HEK293T (cell line): ENCODE measurements around the gene PPP1R10.

Source experiments
- CTCF ChIA-PET: fragments of 350-600 bp; formaldehyde crosslinking; extraction: SDS; loops from one replicate; lab custom pipeline; 2021; ENCODE audit warnings: antibody characterized with exemption, inconsistent platforms; lab: Yijun Ruan, JAX
- POLR2A ChIA-PET: fragments of 350-600 bp; formaldehyde crosslinking; extraction: SDS; loops from one replicate; lab custom pipeline; 2020; ENCODE audit warnings: antibody characterized with exemption, inconsistent platforms; lab: Yijun Ruan, JAX
- DNase-seq: peaks from one replicate; pipeline ENCODE4 v3.0.0; 2012; ENCODE audit warnings: mixed read lengths; ENCODE audit errors: extremely low spot score
- ARNT ChIP-seq: fragments of 450-650 bp; IDR thresholded peaks from 2 replicates; pipeline ENCODE4 v1.6.1; 2017; ENCODE audit warnings: mild to moderate bottlenecking
- BHLHE40 ChIP-seq: fragments of 450-650 bp; IDR thresholded peaks from 2 replicates; pipeline ENCODE4 v1.6.1; 2016; ENCODE audit warnings: mild to moderate bottlenecking, moderate library complexity, borderline replicate concordance
- CTBP1 ChIP-seq: fragments of 450-650 bp; IDR thresholded peaks from 2 replicates; pipeline ENCODE4 v1.6.1; 2016; ENCODE audit warnings: borderline replicate concordance
- ELF4 ChIP-seq: fragments of 450-650 bp; IDR thresholded peaks from 2 replicates; pipeline ENCODE4 v1.6.1; 2017; ENCODE audit warnings: antibody characterized with exemption
- FOXA1 ChIP-seq: fragments of 450-650 bp; IDR thresholded peaks from 2 replicates; pipeline ENCODE4 v1.6.1; 2016; ENCODE audit warnings: mild to moderate bottlenecking
- FOXK2 ChIP-seq: fragments of 450-650 bp; IDR thresholded peaks from 2 replicates; pipeline ENCODE4 v1.6.1; 2016; ENCODE audit warnings: mild to moderate bottlenecking
- FOXM1 ChIP-seq: fragments of 450-650 bp; IDR thresholded peaks from 2 replicates; pipeline ENCODE4 v1.6.1; 2017; ENCODE audit warnings: mild to moderate bottlenecking, borderline replicate concordance
- HDGF ChIP-seq: fragments of 450-650 bp; IDR thresholded peaks from 2 replicates; pipeline ENCODE4 v1.6.1; 2017; ENCODE audit warnings: antibody characterized with exemption, borderline replicate concordance
- L3MBTL2 ChIP-seq: fragments of 450-650 bp; conservative IDR thresholded peaks from 2 replicates; pipeline ENCODE4 v1.6.1; 2016; ENCODE audit warnings: mild to moderate bottlenecking
- LEF1 ChIP-seq: fragments of 450-650 bp; IDR thresholded peaks from 2 replicates; pipeline ENCODE4 v1.6.1; 2017; ENCODE audit warnings: mild to moderate bottlenecking, borderline replicate concordance
- NFRKB ChIP-seq: fragments of 450-650 bp; IDR thresholded peaks from 2 replicates; pipeline ENCODE4 v1.6.1; 2016; ENCODE audit warnings: mild to moderate bottlenecking, moderate library complexity
- PKNOX1 ChIP-seq: fragments of 450-650 bp; IDR thresholded peaks from 2 replicates; pipeline ENCODE4 v1.6.1; 2016
- SP1 ChIP-seq: fragments of 450-650 bp; IDR thresholded peaks from 2 replicates; pipeline ENCODE4 v1.6.1; 2017
- SUZ12 ChIP-seq: fragments of 450-650 bp; IDR thresholded peaks from 2 replicates; pipeline ENCODE4 v1.6.1; 2016; ENCODE audit warnings: mild to moderate bottlenecking
- TARDBP ChIP-seq: fragments of 450-650 bp; IDR thresholded peaks from 2 replicates; pipeline ENCODE4 v1.6.1; 2016
- ZNF384 ChIP-seq: fragments of 450-650 bp; IDR thresholded peaks from 2 replicates; pipeline ENCODE4 v1.6.1; 2016

PPP1R10 gene

GRCh38 chr6:30645989-30646388, 28.9 kb upstream of the PPP1R10 start:
- TF ChIP-seq HDGF: no peak
- no peak for TF ChIP-seq PKNOX1
- no peak for TF ChIP-seq L3MBTL2
- no peak for TF ChIP-seq TARDBP
- no peak for TF ChIP-seq NFRKB
- no peak for DNase-seq
- ChIA-PET CTCF (interaction anchor here (1.1 kb wide), 1 partner anchor 33 kb away, joined by 4 read pairs; no protein-coding TSS in a partner anchor), POLR2A (interaction anchor here (0.6 to 1.6 kb wide), 3 partner anchors 28 to 55 kb away, joined by 3 read pairs; partner anchors contain the start of gene MRPS18B)

- TF ChIP-seq LEF1 (no peak), ELF4 (no peak), FOXK2 (no peak), L3MBTL2 (no peak), SP1 (no peak), CTBP1 (no peak), PKNOX1 (no peak), TARDBP (no peak), ARNT (no peak), FOXA1 (no peak), HDGF (no peak), ZNF384 (no peak)
- ChIA-PET CTCF (no interaction called here), POLR2A (interaction anchor here (1.1 to 1.6 kb wide), 2 partner anchors 30 to 32 kb away, joined by 4 to 5 read pairs; no protein-coding TSS in a partner anchor)
- no peak for DNase-seq
Observed at GRCh38 chr6:30644769-30645168, 27.7 kb upstream of the PPP1R10 start.

GRCh38 chr6:30643656-30644055, 26.6 kb upstream of the PPP1R10 start:
- CTCF ChIA-PET: no interaction called here
- no peak for DNase-seq
- TF ChIP-seq ARNT (no peak), FOXK2 (no peak), HDGF (no peak), NFRKB (no peak), SP1 (no peak), L3MBTL2 (no peak), TARDBP (no peak), CTBP1 (no peak), SUZ12 (no peak), BHLHE40 (no peak), ZNF384 (no peak), LEF1 (no peak), ELF4 (no peak)
- POLR2A ChIA-PET: interaction anchor here (0.9 to 1.6 kb wide), 4 partner anchors 26 to 30 kb away, joined by 3 to 5 read pairs (median 4); partner anchors contain the start of genes MRPS18B and PPP1R10

- TF ChIP-seq LEF1 (no peak), TARDBP (no peak)
- CTCF ChIA-PET: no interaction called here
- DNase-seq: no peak
Observed at GRCh38 chr6:30641048-30641447, 24.0 kb upstream of the PPP1R10 start.

GRCh38 chr6:30640481-30640880, 23.4 kb upstream of the PPP1R10 start:
- ChIA-PET CTCF (no interaction called here), POLR2A (interaction anchor here (1.1 kb wide), 1 partner anchor 15 kb away, joined by 4 read pairs; no protein-coding TSS in a partner anchor)
- TF ChIP-seq FOXA1 (no peak), BHLHE40 (no peak), L3MBTL2 (no peak), ELF4 (no peak), LEF1 (no peak), HDGF (no peak), NFRKB (no peak), SUZ12 (no peak), FOXM1 (no peak), ZNF384 (no peak), CTBP1 (no peak), SP1 (no peak), FOXK2 (no peak), ARNT (no peak), PKNOX1 (no peak), TARDBP (no peak)
- no peak for DNase-seq

More at GRCh38 chr6:30641048-30641447, 24.0 kb upstream of the PPP1R10 start:
- POLR2A ChIA-PET: interaction anchor here (1.1 kb wide), 1 partner anchor 16 kb away, joined by 4 read pairs; no protein-coding TSS in a partner anchor

GRCh38 chr6:30635834-30636233, 18.8 kb upstream of the PPP1R10 start:
- ChIA-PET CTCF (no interaction called here), POLR2A (no interaction called here)
- TF ChIP-seq TARDBP (no peak), FOXM1 (no peak), ZNF384 (no peak), SUZ12 (no peak), ELF4 (no peak), CTBP1 (no peak), ARNT (no peak), PKNOX1 (no peak), FOXK2 (no peak)
- no peak for DNase-seq
